Tibial nerve (tissue), 4 donors: ENCODE data around the gene FEM1C. TPM values are rescaled to one million over a fixed set of nuclear protein-coding genes. Genes with fewer than 3 reads are reported as not detected.

Experiments used
- DNase-seq, 2 donors: peaks; one replicate each; pipeline ENCODE4 v3.0.0-alpha.2; 2019; ENCODE audit warnings: low spot score in 2 of 2
- H3K27ac ChIP-seq, 4 donors: fragments of 200-600 bp; sonication (generic) in 3 of 4; one replicate each; pipeline ENCODE4 v1.5.1; 2017 to 2019; ENCODE audit warnings: mild to moderate bottlenecking in 1 of 4
- H3K27me3 ChIP-seq, 2 donors: fragments of 200-600 bp; sonication (generic) in 1 of 2; one replicate each; pipeline versions ENCODE4 v1.5.1 to v1.6.0; 2017 to 2019
- H3K36me3 ChIP-seq, 3 donors: fragments of 200-600 bp; sonication (generic); one replicate each; pipeline ENCODE4 v1.5.1; 2018 to 2019
- H3K4me1 ChIP-seq, 4 donors: fragments of 200-600 bp; sonication (generic) in 3 of 4; one replicate each; pipeline ENCODE4 v1.5.1; 2017 to 2019
- H3K4me3 ChIP-seq, 4 donors: fragments of 200-600 bp; sonication (generic) in 3 of 4; one replicate each; pipeline ENCODE4 v1.5.1; 2017 to 2019; ENCODE audit warnings: mild to moderate bottlenecking in 1 of 4, moderate library complexity in 1 of 4
- H3K9me3 ChIP-seq, 4 donors: fragments of 200-600 bp; sonication (generic) in 3 of 4; one replicate each; pipeline ENCODE4 v1.5.1; 2017 to 2019
- CTCF ChIP-seq, 5 experiments: fragments of 200-600 bp in 3 of 5; fragments of 450-650 bp in 2 of 5; sonication (generic) in 3 of 5; IDR thresholded peaks; one replicate each; pipeline ENCODE4 v1.5.1; 2016 to 2019; ENCODE audit warnings: antibody characterized with exemption in 5 of 5, mild to moderate bottlenecking in 3 of 5, moderate library complexity in 2 of 5
- EP300 ChIP-seq, 2 donors: sonication (generic); formaldehyde crosslinking; IDR thresholded peaks; one replicate each; pipeline ENCODE4 v1.6.1; 2017; ENCODE audit warnings: antibody characterized with exemption in 2 of 2, mild to moderate bottlenecking in 1 of 2
- POLR2A ChIP-seq, 2 donors: fragments of 450-650 bp; IDR thresholded peaks; one replicate each; pipeline ENCODE4 v1.6.1; 2017; ENCODE audit warnings: antibody characterized with exemption in 2 of 2, mild to moderate bottlenecking in 2 of 2, moderate library complexity in 2 of 2
- WGBS, 2 donors: methylation state at CpG; one replicate each; pipeline ENCODE4 v1.1.5; 2018; 5-methylcytosine and 5-hydroxymethylcytosine counted together
- total RNA-seq, 4 donors: library from RNA; depleted of rRNA; stranded (reverse); fragments of >200 nt; gene quantifications; one replicate each; pipeline ENCODE4 v1.1.0, GENCODE V29; 2016

FEM1C gene
- total RNA-seq, 4 donors from 2014 or later: 16.9 to 24.5 (median 20.3) TPM

DNA sequence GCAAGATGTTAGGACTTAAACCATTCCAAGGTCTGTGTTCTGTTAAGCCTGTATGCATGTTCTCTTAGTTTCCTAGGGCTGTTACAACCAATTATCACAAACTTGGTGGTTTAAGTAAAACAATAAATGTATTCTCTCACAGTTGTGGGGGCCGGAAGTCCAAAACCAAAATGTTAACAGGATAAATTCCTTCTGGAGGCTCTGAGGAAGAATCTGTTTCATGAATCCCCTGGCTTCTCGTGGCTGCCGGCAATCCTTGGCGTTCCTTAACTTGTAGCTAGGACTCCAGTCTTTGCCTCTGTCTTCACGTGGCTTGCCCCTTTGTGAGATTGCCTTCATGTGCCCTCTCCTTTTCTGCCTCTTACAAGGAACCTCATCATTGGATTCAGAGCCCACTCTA is 30.4 kb downstream of the FEM1C start:
- no peak for DNase-seq
- no peaks in the 10 kb centered on the region for H3K4me1 ChIP-seq
- H3K27me3 ChIP-seq: no peaks in the 10 kb centered on the region
- no peaks in the 10 kb centered on the region for H3K9me3 ChIP-seq
- no peak for TF ChIP-seq POLR2A (IDR thresholded peaks at IDR 0.05)
- TF ChIP-seq EP300 (IDR thresholded peaks at IDR 0.05): no peak
- TF ChIP-seq CTCF (IDR thresholded peaks at IDR 0.05): no peak
- no peak overlapping the region for H3K4me3 ChIP-seq
- no peak overlapping the region for H3K27ac ChIP-seq
- 32 to 53% methylated on average over 5 of the region's 5 CpGs for WGBS, 2 donors
- H3K36me3 ChIP-seq: peaks cover 0 to 4% (median 0%) of the 10 kb centered on the region in 3 donors

DNA sequence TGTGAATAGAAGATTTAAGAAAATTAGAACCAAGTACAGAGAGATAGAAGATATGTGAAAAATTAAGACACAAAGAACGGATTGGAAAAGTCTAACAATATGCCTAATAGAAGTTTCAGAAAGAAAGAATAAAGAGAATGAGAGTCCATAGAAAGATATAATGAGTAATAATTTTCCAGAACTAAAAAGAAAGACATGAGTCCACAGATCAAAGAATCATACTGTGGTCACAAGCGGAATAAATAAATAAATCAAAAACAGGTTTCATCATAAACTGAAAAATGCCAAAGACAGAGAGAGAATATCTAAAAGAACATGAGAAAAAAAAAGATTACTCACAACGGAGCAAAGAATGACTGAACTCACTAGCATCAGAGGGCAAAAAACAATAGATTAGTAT is 32.9 kb downstream of the FEM1C start:
- no peaks in the 10 kb centered on the region for H3K27me3 ChIP-seq
- TF ChIP-seq POLR2A (IDR thresholded peaks at IDR 0.05) (no peak), CTCF (IDR thresholded peaks at IDR 0.05) (no peak), EP300 (IDR thresholded peaks at IDR 0.05) (no peak)
- no peak overlapping the region for H3K27ac ChIP-seq
- no peaks in the 10 kb centered on the region for H3K9me3 ChIP-seq
- H3K4me3 ChIP-seq: no peak overlapping the region
- WGBS, 2 donors: 73 to 85% methylated on average over 3 of the region's 3 CpGs
- no peak for DNase-seq
- H3K4me1 ChIP-seq: peaks cover 0 to 6% (median 0%) of the 10 kb centered on the region in 4 donors
- peaks cover 0 to 4% (median 0%) of the 10 kb centered on the region in 3 donors for H3K36me3 ChIP-seq

GRCh38 chr5:115510145-115510645 is 34.4 kb downstream of the FEM1C start:
- no peaks in the 10 kb centered on the region for H3K9me3 ChIP-seq
- peaks cover 0 to 6% (median 0%) of the 10 kb centered on the region in 4 donors for H3K4me1 ChIP-seq
- no peak for DNase-seq
- H3K36me3 ChIP-seq: peaks cover 0 to 4% (median 0%) of the 10 kb centered on the region in 3 donors
- H3K27ac ChIP-seq: no peak overlapping the region
- WGBS, 2 donors: 0 to 6% methylated on average over 1 of the region's 1 CpG
- H3K27me3 ChIP-seq: no peaks in the 10 kb centered on the region
- TF ChIP-seq POLR2A (IDR thresholded peaks at IDR 0.05): no peak
- TF ChIP-seq EP300 (IDR thresholded peaks at IDR 0.05): no peak
- TF ChIP-seq CTCF (IDR thresholded peaks at IDR 0.05): no peak
- H3K4me3 ChIP-seq: no peak overlapping the region

DNA sequence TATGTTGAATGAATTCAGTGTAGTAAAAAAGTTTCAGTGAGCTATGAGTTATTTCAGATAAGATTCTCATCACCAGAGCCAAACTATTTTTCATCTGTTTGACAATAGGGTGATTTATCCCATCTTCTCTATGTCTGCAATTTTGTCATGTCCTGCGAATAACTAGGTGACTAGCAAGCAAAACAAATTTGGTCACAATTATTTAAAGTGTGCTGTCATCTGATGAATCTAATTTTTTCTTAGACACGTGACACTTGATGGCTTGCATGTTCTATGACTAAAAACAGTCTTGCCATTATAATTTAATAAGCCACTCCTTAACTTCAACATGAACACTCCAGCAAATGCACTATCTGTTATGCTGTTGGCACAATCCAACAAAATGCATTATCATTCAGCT is 35.0 kb downstream of the FEM1C start:
- TF ChIP-seq EP300 (IDR thresholded peaks at IDR 0.05) (no peak), POLR2A (IDR thresholded peaks at IDR 0.05) (no peak), CTCF (IDR thresholded peaks at IDR 0.05) (no peak)
- H3K4me1 ChIP-seq: peaks cover 0 to 6% (median 0%) of the 10 kb centered on the region in 4 donors
- 71 to 84% methylated on average over 2 of the region's 2 CpGs for WGBS, 2 donors
- no peak overlapping the region for H3K4me3 ChIP-seq
- no peak overlapping the region for H3K27ac ChIP-seq
- H3K9me3 ChIP-seq: no peaks in the 10 kb centered on the region
- H3K36me3 ChIP-seq: peaks cover 0 to 4% (median 0%) of the 10 kb centered on the region in 3 donors
- DNase-seq: no peak
- no peaks in the 10 kb centered on the region for H3K27me3 ChIP-seq

DNA sequence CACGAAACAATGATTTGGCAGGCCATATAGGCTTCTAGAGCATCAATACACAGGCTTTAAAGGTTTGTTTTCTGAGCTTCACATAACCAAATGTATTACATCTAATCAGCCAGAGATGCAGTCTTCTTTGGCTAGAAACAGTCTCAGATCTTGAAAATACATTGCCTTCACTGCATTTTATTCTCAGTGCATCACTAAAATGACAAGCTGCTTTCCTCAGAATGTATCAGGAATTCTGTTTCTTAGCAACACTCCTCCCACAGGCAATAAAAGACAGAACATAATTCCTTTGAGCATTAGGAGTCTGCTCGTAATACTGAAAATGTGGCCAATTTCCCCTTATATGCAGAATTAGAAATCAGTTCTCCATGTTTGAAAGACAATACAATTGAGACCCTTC is 36.9 kb downstream of the FEM1C start:
- TF ChIP-seq CTCF (IDR thresholded peaks at IDR 0.05) (no peak), POLR2A (IDR thresholded peaks at IDR 0.05) (no peak), EP300 (IDR thresholded peaks at IDR 0.05) (no peak)
- Histone ChIP-seq H3K4me3 (no peak overlapping the region), H3K4me1 (peaks cover 0 to 6% (median 0%) of the 10 kb centered on the region in 4 donors), H3K9me3 (no peaks in the 10 kb centered on the region), H3K27me3 (no peaks in the 10 kb centered on the region), H3K27ac (peak overlapping the region in 2 of 4 donors; percentile 21 to 22), H3K36me3 (no peaks in the 10 kb centered on the region)
- 41 to 45% methylated on average over 2 of the region's 2 CpGs for WGBS, 2 donors
- no peak for DNase-seq
